HEK293 (cell line): ENCODE results near the gene GCDH.

Experiments
- CTCF ChIA-PET: fragments of 350-600 bp; formaldehyde crosslinking; extraction: SDS; loops from one replicate; lab custom pipeline; 2021; ENCODE audit warnings: antibody characterized with exemption; lab: Yijun Ruan, JAX
- POLR2A ChIA-PET: fragments of 300-600 bp; formaldehyde crosslinking; extraction: SDS; loops from one replicate; lab custom pipeline; 2020; ENCODE audit warnings: antibody characterized with exemption, inconsistent platforms; lab: Yijun Ruan, JAX
- H3K27ac ChIP-seq: fragments of 200-500 bp; sonication (Bioruptor generic); 2 replicates; pipeline ENCODE4 v1.5.1; 2014; ENCODE audit warnings: low read depth, low read length, control low read depth, inconsistent platforms; ENCODE audit errors: extremely low read depth
- H3K36me3 ChIP-seq, 2 experiments: fragments of 200-500 bp in 1 of 2; sonication (Bioruptor generic) in 1 of 2; 1 replicate in 1 of 2; 2 replicates in 1 of 2; pipeline ENCODE4 v1.5.1; 2014 to 2017; ENCODE audit warnings: inconsistent platforms in 2 of 2, low read length in 2 of 2; ENCODE audit not compliant: control insufficient read depth in 2 of 2, insufficient read depth in 1 of 2
- H3K4me1 ChIP-seq: fragments of 200-500 bp; sonication (Bioruptor generic); 2 replicates; pipeline ENCODE4 v1.5.1; 2014; ENCODE audit warnings: mild to moderate bottlenecking, low read length, inconsistent platforms; ENCODE audit not compliant: control insufficient read depth, insufficient read depth
- H3K4me3 ChIP-seq: 2 replicates; pipeline ENCODE4 v1.5.1; 2011; ENCODE audit warnings: low read depth, mild to moderate bottlenecking, control low read depth, low read length, moderate library complexity
- H3K9me3 ChIP-seq: fragments of 200-500 bp; sonication (Bioruptor generic); 2 replicates; pipeline ENCODE4 v1.5.1; 2014; ENCODE audit warnings: low read depth, low read length, inconsistent platforms; ENCODE audit not compliant: control insufficient read depth, insufficient read depth
- BCL11B ChIP-seq: fragments of 450-650 bp; formaldehyde crosslinking; IDR thresholded peaks from 2 replicates; pipeline ENCODE4 v1.5.1; 2016; ENCODE audit warnings: low read depth, missing biosample characterization, missing genetic modification characterization
- IKZF3 ChIP-seq: fragments of 450-650 bp; IDR thresholded peaks from 2 replicates; pipeline ENCODE4 v1.5.0; 2018; ENCODE audit warnings: missing biosample characterization, mild to moderate bottlenecking, missing genetic modification characterization, moderate library complexity
- KLF8 ChIP-seq: fragments of 450-650 bp; formaldehyde crosslinking; IDR thresholded peaks from 2 replicates; pipeline ENCODE4 v1.5.1; 2016; ENCODE audit warnings: missing biosample characterization, missing genetic modification characterization
- SP3 ChIP-seq: fragments of 450-650 bp; formaldehyde crosslinking; IDR thresholded peaks from 2 replicates; pipeline ENCODE4 v1.5.1; 2016; ENCODE audit warnings: missing biosample characterization, missing genetic modification characterization
- WT1 ChIP-seq: fragments of 450-650 bp; formaldehyde crosslinking; IDR thresholded peaks from 2 replicates; pipeline ENCODE4 v1.5.1; 2016; ENCODE audit warnings: missing biosample characterization, missing genetic modification characterization
- ZBTB8A ChIP-seq: fragments of 450-650 bp; formaldehyde crosslinking; IDR thresholded peaks from 2 replicates; pipeline ENCODE4 v1.5.1; 2016; ENCODE audit warnings: missing biosample characterization, missing genetic modification characterization
- ZNF335 ChIP-seq: fragments of 450-650 bp; formaldehyde crosslinking; conservative IDR thresholded peaks from 2 replicates; pipeline ENCODE4 v1.5.1; 2016; ENCODE audit warnings: missing biosample characterization, missing genetic modification characterization
- ZNF391 ChIP-seq: fragments of 450-650 bp; formaldehyde crosslinking; IDR thresholded peaks from 2 replicates; pipeline ENCODE4 v1.5.1; 2016; ENCODE audit warnings: low read depth, missing biosample characterization, missing genetic modification characterization, borderline replicate concordance
- ZNF549 ChIP-seq: fragments of 450-650 bp; IDR thresholded peaks from 2 replicates; pipeline ENCODE4 v1.5.1; 2018; ENCODE audit warnings: missing biosample characterization, missing genetic modification characterization, mild to moderate bottlenecking, inconsistent platforms, moderate library complexity
- ZNF624 ChIP-seq: fragments of 450-650 bp; formaldehyde crosslinking; IDR thresholded peaks from 2 replicates; pipeline ENCODE4 v1.5.1; 2017; ENCODE audit warnings: missing biosample characterization, missing genetic modification characterization
- ZNF660 ChIP-seq: fragments of 450-650 bp; IDR thresholded peaks from 2 replicates; pipeline ENCODE4 v1.5.1; 2018; ENCODE audit warnings: missing biosample characterization, mild to moderate bottlenecking, missing genetic modification characterization
- TF ChIP-seq, protein P1 (sequence below): fragments of 450-650 bp; formaldehyde crosslinking; IDR thresholded peaks from 2 replicates; pipeline ENCODE4 v1.5.1; 2016; ENCODE audit warnings: missing biosample characterization, missing genetic modification characterization
- TF ChIP-seq, protein P2 (sequence below): IDR thresholded peaks from 2 replicates; pipeline ENCODE4 v1.6.1; 2011; ENCODE audit warnings: mild to moderate bottlenecking, low read depth, low read length, borderline replicate concordance
- TF ChIP-seq, protein P3 (sequence below): fragments of 450-650 bp; formaldehyde crosslinking; IDR thresholded peaks from 2 replicates; pipeline ENCODE4 v1.5.1; 2016; ENCODE audit warnings: missing biosample characterization, missing genetic modification characterization
- TF ChIP-seq, protein P4 (sequence below): fragments of 450-650 bp; formaldehyde crosslinking; IDR thresholded peaks from 2 replicates; pipeline ENCODE4 v1.5.1; 2016; ENCODE audit warnings: missing biosample characterization, missing genetic modification characterization
- TF ChIP-seq, protein P5 (sequence below): fragments of 450-650 bp; formaldehyde crosslinking; IDR thresholded peaks from 2 replicates; pipeline ENCODE4 v1.5.1; 2016; ENCODE audit warnings: missing biosample characterization, missing genetic modification characterization
- TF ChIP-seq, protein P6 (sequence below): fragments of 450-650 bp; IDR thresholded peaks from 2 replicates; pipeline ENCODE4 v1.5.1; 2018; ENCODE audit warnings: missing biosample characterization, mild to moderate bottlenecking, missing genetic modification characterization
- TF ChIP-seq, protein P7 (sequence below): fragments of 450-650 bp; formaldehyde crosslinking; IDR thresholded peaks from 2 replicates; pipeline ENCODE4 v1.5.1; 2017; ENCODE audit warnings: missing biosample characterization, missing genetic modification characterization
- TF ChIP-seq, protein P8 (sequence below): fragments of 450-650 bp; formaldehyde crosslinking; IDR thresholded peaks from 2 replicates; pipeline ENCODE4 v1.5.1; 2017; ENCODE audit warnings: missing biosample characterization, missing genetic modification characterization

GCDH gene

DNA sequence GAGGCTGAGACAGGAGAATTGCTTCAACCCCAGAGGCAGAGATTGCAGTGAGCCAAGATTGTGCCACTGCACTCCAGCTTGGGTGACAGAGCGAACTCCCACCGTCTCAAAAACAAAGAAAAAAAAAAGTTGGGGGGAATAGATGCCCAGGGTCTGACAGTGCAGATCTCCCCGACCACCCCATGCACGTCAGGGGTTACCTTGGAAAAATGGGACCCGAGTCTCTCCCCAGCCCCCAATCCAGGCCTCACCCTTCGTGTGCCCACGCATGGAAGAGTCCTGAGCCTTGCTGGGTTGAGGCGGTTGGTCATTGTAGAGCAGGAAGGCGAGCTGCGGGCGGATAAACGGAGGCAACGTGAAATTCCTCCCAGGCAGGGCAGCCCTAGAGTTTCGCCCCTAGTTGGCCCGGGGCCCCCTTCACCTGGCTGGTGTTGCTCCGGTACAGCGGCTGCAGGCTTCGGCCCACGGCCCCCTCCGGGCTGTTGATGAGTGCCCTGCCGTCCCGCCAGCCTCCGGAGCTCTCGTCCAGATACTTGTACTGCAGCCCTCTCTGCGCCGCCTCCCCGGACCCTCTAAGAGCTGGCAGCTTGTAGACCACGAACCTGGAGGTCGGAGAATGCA is 10.3 kb upstream of the GCDH start (continued):
- TF ChIP-seq, protein P1, sequence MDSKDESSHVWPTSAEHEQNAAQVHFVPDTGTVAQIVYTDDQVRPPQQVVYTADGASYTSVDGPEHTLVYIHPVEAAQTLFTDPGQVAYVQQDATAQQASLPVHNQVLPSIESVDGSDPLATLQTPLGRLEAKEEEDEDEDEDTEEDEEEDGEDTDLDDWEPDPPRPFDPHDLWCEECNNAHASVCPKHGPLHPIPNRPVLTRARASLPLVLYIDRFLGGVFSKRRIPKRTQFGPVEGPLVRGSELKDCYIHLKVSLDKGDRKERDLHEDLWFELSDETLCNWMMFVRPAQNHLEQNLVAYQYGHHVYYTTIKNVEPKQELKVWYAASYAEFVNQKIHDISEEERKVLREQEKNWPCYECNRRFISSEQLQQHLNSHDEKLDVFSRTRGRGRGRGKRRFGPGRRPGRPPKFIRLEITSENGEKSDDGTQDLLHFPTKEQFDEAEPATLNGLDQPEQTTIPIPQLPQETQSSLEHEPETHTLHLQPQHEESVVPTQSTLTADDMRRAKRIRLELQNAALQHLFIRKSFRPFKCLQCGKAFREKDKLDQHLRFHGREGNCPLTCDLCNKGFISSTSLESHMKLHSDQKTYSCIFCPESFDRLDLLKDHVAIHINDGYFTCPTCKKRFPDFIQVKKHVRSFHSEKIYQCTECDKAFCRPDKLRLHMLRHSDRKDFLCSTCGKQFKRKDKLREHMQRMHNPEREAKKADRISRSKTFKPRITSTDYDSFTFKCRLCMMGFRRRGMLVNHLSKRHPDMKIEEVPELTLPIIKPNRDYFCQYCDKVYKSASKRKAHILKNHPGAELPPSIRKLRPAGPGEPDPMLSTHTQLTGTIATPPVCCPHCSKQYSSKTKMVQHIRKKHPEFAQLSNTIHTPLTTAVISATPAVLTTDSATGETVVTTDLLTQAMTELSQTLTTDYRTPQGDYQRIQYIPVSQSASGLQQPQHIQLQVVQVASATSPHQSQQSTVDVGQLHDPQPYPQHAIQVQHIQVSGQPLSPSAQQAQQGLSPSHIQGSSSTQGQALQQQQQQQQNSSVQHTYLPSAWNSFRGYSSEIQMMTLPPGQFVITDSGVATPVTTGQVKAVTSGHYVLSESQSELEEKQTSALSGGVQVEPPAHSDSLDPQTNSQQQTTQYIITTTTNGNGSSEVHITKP (tag by site-specific recombination), result peak; percentile 100
- TF ChIP-seq, protein P2, sequence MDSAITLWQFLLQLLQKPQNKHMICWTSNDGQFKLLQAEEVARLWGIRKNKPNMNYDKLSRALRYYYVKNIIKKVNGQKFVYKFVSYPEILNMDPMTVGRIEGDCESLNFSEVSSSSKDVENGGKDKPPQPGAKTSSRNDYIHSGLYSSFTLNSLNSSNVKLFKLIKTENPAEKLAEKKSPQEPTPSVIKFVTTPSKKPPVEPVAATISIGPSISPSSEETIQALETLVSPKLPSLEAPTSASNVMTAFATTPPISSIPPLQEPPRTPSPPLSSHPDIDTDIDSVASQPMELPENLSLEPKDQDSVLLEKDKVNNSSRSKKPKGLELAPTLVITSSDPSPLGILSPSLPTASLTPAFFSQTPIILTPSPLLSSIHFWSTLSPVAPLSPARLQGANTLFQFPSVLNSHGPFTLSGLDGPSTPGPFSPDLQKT, result no peak
- TF ChIP-seq, protein P3, sequence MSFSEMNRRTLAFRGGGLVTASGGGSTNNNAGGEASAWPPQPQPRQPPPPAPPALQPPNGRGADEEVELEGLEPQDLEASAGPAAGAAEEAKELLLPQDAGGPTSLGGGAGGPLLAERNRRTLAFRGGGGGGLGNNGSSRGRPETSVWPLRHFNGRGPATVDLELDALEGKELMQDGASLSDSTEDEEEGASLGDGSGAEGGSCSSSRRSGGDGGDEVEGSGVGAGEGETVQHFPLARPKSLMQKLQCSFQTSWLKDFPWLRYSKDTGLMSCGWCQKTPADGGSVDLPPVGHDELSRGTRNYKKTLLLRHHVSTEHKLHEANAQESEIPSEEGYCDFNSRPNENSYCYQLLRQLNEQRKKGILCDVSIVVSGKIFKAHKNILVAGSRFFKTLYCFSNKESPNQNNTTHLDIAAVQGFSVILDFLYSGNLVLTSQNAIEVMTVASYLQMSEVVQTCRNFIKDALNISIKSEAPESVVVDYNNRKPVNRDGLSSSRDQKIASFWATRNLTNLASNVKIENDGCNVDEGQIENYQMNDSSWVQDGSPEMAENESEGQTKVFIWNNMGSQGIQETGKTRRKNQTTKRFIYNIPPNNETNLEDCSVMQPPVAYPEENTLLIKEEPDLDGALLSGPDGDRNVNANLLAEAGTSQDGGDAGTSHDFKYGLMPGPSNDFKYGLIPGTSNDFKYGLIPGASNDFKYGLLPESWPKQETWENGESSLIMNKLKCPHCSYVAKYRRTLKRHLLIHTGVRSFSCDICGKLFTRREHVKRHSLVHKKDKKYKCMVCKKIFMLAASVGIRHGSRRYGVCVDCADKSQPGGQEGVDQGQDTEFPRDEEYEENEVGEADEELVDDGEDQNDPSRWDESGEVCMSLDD (tag by site-specific recombination), result 0 out of 2 replicates have a peak, but pooled peaks have one; percentile 18
- TF ChIP-seq WT1 (tag by site-specific recombination), result no peak
- 0 out of 2 replicates have a peak, but pooled peaks have one; percentile 22 for TF ChIP-seq KLF8 (tag by site-specific recombination)
- no peak for TF ChIP-seq ZNF624 (tag by site-specific recombination)
- no peak for TF ChIP-seq ZBTB8A (tag by site-specific recombination)
- TF ChIP-seq ZNF660 (tag by site-specific recombination), result no peak
- no peak for TF ChIP-seq ZNF335 (tag by site-specific recombination)
- TF ChIP-seq SP3 (tag by site-specific recombination), result peak; percentile 11; the same call in 1 of the 2 replicates
- TF ChIP-seq, protein P4, sequence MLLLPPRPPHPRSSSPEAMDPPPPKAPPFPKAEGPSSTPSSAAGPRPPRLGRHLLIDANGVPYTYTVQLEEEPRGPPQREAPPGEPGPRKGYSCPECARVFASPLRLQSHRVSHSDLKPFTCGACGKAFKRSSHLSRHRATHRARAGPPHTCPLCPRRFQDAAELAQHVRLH (tag by site-specific recombination), result peak; percentile 76

DNA sequence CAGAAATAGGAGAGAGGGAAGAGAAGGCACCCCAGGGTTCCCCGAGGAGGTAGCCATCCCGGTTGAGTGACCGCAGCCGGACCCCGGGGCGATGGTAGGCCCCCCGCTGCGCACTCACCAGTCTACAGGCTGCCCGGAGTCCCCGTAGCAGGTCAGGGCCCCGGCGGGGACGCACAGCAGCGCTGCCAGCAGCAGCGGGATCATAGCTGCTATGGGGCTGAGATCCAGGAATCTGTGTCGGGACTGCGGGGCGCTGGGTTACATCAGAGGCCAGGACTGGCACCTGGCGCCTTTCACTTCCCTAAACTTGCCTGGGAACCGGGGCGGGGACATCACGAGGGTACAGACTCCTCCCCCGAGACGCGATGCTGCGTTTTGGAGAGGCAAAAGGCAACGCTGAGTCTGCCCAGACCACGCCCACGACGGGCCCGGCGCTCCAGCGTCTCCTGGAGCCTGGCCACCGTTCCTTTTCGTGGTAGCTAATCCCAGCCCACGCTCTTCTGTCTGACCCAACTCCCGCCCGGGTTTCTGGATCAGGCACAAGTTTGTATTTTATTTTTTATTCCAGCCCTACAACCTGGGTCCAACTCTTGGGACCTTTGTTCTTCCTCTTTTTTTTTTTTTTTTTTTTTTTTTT is 9.7 kb upstream of the GCDH start, which contains the start of gene DNASE2:
TSS of gene DNASE2 (minus strand) at position 278 of the 637 bp plus-strand sequence. CDS start at position 204, 74 bp downstream.
- POLR2A ChIA-PET, result interaction anchor here (0.8 to 4.2 kb wide), 14 partner anchors 9 to 204 kb away, joined by 3 to 42 read pairs (median 4); partner anchors contain the start of genes CALR, FARSA, GCDH and JUNB
- CTCF ChIA-PET, result interaction anchor here (0.6 to 4.0 kb wide), 8 partner anchors 9 to 223 kb away, joined by 3 to 29 read pairs (median 4); partner anchors contain the start of gene GCDH
- Histone ChIP-seq H3K9me3 (no peaks in the 10 kb centered on the region), H3K27ac (peak within 1 kb of the TSS; percentile 66; the same call in 1 of the 2 replicates), H3K36me3 (peaks cover 0 to 8% of the 10 kb centered on the region in 2 experiments; a peak in 2 of 3 replicates), H3K4me1 (no peaks in the 10 kb centered on the region), H3K4me3 (peak within 1 kb of the TSS; percentile 84)
- TF ChIP-seq, protein P5, sequence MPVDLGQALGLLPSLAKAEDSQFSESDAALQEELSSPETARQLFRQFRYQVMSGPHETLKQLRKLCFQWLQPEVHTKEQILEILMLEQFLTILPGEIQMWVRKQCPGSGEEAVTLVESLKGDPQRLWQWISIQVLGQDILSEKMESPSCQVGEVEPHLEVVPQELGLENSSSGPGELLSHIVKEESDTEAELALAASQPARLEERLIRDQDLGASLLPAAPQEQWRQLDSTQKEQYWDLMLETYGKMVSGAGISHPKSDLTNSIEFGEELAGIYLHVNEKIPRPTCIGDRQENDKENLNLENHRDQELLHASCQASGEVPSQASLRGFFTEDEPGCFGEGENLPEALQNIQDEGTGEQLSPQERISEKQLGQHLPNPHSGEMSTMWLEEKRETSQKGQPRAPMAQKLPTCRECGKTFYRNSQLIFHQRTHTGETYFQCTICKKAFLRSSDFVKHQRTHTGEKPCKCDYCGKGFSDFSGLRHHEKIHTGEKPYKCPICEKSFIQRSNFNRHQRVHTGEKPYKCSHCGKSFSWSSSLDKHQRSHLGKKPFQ, result no peak
- TF ChIP-seq ZNF549 (tag by site-specific recombination) (no peak), IKZF3 (tag by site-specific recombination) (peak; percentile 91), BCL11B (tag by site-specific recombination) (peak; percentile 77), ZNF391 (tag by site-specific recombination) (no peak)
- TF ChIP-seq, protein P6, sequence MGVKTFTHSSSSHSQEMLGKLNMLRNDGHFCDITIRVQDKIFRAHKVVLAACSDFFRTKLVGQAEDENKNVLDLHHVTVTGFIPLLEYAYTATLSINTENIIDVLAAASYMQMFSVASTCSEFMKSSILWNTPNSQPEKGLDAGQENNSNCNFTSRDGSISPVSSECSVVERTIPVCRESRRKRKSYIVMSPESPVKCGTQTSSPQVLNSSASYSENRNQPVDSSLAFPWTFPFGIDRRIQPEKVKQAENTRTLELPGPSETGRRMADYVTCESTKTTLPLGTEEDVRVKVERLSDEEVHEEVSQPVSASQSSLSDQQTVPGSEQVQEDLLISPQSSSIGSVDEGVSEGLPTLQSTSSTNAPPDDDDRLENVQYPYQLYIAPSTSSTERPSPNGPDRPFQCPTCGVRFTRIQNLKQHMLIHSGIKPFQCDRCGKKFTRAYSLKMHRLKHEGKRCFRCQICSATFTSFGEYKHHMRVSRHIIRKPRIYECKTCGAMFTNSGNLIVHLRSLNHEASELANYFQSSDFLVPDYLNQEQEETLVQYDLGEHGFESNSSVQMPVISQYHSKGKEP (tag by site-specific recombination), result 0 out of 2 replicates have a peak, but pooled peaks have one; percentile 0
- TF ChIP-seq, protein P7, sequence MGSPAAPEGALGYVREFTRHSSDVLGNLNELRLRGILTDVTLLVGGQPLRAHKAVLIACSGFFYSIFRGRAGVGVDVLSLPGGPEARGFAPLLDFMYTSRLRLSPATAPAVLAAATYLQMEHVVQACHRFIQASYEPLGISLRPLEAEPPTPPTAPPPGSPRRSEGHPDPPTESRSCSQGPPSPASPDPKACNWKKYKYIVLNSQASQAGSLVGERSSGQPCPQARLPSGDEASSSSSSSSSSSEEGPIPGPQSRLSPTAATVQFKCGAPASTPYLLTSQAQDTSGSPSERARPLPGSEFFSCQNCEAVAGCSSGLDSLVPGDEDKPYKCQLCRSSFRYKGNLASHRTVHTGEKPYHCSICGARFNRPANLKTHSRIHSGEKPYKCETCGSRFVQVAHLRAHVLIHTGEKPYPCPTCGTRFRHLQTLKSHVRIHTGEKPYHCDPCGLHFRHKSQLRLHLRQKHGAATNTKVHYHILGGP (tag by site-specific recombination), result no peak
- TF ChIP-seq, protein P8, sequence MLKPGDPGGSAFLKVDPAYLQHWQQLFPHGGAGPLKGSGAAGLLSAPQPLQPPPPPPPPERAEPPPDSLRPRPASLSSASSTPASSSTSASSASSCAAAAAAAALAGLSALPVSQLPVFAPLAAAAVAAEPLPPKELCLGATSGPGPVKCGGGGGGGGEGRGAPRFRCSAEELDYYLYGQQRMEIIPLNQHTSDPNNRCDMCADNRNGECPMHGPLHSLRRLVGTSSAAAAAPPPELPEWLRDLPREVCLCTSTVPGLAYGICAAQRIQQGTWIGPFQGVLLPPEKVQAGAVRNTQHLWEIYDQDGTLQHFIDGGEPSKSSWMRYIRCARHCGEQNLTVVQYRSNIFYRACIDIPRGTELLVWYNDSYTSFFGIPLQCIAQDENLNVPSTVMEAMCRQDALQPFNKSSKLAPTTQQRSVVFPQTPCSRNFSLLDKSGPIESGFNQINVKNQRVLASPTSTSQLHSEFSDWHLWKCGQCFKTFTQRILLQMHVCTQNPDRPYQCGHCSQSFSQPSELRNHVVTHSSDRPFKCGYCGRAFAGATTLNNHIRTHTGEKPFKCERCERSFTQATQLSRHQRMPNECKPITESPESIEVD, result no peak
